GM19193 (cell line): ENCODE results near the gene MYCL.

ENCODE experiments used
- POLR2A ChIP-seq: IDR thresholded peaks from 4 replicates; pipeline ENCODE4 v1.6.1; 2011; ENCODE audit not compliant: insufficient read depth, insufficient read length; ENCODE audit errors: extremely low read depth

MYCL gene

DNA sequence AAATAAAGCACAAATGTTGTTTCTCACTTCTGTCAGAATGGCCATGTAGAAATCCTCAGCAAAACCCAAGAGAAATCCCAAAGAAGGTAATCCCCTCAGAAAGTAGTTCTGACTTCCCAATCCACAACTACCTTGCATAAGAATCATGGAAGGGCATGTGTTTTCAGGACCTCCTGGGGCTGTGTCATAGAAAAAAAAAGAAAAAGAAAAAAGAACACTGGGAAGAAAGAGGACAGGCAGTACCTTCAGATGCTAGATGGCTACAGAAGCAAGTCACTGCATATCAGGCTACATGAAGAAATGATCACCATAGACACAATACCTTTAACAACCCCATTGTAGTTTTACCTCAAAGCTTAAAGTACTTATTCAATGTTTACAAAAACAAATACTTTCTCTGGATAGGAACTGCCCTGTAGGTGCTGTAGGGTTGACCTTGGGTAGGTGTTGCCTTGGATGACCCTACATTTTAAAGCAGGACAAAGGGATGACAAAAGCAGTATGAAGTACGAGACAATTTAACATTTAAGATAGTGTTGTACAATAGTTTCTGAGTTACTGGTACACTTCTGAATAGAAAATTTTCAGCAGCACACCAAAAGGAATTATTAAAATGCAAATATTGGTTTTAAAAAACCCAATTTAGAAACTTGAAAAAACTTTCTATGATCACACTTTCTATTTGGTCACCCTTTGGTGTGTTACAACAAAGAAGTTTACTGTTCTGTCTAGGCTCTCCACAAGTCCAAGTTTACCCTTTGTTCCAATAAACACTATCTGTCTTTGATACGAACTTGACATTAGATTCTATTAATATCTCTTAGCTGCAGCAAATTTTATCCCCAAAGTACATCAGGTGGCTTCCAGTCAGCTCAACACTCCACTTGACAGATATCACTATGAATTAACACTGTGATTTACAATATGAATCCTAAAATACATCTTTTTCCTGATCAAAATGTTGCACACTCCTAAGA is 23.4 kb downstream of the MYCL start:
- no peak for TF ChIP-seq POLR2A

DNA sequence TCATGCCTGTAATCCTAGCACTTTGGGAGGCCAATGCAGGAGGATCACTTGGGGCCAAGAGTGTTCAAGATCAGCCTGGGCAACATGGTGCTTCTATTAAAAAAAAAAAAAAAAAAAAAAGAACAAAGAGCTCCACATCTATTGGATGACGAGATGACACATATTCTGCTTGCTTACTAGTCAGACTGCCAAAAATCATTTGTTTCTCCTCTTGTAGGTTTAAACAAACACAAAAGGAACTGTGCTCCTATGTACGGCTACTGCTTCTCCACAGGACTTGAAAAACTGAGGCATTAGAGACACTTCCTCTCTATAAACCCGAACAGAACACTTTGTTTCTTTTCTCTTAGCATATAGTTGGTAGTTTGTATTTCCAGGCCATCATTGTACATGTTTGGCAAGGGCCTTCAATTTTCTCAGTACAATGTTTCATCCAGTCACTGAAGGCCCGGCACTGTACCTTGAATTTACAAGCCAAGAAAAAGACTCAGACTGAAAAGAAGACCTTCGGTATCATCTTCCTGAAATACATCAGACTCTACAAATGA is 24.4 kb downstream of the MYCL start:
- no peak for TF ChIP-seq POLR2A

DNA sequence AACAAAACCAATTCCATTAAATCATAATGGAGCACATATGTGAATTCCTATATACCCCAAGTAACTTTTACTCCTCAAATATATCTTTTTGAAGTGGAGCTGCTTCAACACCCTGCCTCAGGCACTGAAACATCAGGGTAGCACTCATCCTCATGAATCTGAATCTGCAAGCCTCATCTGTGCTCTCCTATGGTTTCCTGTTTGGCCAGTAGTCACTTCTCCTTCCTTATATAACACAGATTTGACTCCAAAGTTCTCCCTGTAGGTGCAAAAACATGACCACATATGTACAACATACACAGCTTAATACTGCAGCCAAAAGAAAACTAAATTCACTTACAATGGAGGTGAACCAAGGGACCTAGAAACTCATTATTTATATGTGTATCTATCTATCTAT is 25.6 kb downstream of the MYCL start:
- TF ChIP-seq POLR2A: no peak

DNA sequence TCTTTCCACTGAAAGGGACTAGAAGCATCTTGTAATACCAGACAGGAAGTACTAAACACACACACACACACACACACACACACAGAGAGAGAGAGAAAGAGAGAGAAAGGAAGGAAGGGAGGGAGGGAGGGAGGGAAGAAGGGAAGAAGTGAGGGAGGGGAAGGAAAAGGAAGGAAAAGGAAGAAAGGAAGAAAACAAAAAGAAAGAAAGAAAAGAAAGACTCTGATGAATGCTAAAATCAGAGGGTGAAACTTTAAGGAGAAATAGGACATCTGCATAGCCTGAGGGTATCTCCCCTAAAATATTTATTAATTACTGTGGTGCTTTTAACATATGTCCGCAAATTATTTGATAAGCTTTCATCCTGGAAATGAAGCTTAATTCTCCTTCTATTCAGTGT is 29.0 kb downstream of the MYCL start:
- TF ChIP-seq POLR2A: no peak

DNA sequence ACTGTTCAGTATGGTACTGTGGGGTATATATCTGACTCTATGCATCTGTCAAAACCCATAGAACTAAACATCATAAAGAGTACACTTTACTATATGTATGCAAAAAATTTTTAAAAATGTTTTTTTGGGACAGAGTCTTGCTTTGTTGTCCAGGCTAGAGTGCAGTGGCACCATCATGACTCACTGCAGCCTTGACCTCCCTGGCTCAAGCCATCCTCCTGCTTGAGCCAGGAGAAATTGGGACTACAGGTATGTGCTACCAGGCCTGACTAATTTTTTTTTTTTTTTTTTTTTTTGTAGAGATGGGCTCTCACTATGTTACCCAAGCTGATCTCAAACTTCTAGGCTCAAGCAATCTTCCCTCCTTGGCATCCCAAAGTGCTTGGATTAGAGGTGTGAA is 29.9 kb downstream of the MYCL start:
- TF ChIP-seq POLR2A: no peak

DNA sequence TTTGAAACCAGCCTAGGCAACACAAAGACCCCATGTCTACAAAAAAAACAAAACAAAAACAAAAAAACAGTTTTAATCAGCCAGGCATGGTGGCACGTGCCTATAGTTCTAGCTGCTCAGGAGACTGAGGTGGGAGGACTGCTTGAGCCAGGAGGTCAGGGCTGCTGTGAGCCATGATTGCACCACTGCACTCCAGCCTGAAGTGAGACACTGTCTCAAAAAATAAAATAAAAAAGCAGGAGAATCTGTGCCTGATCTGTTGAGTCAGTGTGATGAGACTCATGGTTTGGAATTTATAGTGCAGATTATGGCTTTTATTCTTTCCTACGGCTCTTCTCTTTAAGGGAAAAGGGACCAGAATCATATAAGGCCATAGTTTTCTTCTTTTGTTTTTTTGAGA is 35.0 kb downstream of the MYCL start:
- no peak for TF ChIP-seq POLR2A

DNA sequence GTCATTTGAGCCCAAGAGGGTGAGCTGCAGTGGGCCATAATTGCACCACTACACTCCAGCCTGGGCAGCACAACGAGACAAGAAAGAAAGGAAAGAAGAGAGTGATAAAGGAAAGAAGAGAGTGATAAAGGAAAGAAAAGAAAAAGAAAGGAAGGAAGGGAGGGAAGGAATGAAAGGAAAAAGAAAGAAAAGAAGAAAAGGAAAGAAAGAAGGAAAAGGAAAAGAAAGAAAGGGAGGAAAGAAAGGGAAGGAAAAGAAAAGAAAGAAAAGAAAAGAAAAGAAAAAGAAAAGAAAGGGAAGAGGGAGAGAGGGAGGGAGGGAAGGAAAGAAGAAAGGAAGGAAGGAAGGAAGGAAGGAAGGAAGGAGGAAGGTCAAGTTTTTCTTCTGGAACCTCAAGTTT is 36.0 kb downstream of the MYCL start:
- TF ChIP-seq POLR2A: no peak

DNA sequence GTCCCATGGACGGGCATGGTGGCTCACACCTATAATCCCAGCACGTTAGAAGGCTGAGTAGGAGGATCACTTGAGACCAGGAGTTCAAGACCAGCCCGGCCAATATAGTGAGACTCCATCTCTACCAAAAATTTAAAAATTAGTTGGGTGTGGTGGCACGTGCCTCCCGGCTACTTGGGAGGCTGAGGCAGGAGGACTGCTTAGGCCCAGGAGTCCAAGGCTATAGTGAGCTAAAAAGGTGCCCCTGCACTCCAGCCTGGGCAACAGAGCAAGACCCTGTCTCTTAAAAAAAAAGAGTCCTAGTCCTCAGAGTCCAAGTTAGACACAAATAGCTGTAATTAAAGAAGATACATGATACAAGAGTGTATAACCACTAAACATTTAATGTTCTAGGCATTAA is 38.5 kb downstream of the MYCL start:
- TF ChIP-seq POLR2A: no peak

DNA sequence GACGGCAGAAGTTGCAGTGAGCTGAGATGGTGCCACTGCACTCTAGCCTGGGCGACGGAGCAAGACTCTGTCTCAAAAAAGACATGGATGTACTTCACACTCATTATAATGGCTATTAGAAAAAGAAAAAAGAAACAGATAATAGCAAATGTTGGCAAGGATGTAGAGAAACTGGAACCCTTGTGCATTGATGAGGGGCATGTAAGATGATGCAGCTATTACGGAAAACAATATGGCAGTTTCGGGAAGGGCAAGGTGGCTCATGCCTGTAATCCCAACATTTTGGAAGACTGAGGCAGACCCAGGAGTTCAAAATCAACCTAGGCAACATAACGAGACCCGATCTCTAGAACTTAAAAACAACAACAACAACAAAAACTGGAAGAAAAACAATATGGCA is 40.7 kb downstream of the MYCL start:
- no peak for TF ChIP-seq POLR2A

DNA sequence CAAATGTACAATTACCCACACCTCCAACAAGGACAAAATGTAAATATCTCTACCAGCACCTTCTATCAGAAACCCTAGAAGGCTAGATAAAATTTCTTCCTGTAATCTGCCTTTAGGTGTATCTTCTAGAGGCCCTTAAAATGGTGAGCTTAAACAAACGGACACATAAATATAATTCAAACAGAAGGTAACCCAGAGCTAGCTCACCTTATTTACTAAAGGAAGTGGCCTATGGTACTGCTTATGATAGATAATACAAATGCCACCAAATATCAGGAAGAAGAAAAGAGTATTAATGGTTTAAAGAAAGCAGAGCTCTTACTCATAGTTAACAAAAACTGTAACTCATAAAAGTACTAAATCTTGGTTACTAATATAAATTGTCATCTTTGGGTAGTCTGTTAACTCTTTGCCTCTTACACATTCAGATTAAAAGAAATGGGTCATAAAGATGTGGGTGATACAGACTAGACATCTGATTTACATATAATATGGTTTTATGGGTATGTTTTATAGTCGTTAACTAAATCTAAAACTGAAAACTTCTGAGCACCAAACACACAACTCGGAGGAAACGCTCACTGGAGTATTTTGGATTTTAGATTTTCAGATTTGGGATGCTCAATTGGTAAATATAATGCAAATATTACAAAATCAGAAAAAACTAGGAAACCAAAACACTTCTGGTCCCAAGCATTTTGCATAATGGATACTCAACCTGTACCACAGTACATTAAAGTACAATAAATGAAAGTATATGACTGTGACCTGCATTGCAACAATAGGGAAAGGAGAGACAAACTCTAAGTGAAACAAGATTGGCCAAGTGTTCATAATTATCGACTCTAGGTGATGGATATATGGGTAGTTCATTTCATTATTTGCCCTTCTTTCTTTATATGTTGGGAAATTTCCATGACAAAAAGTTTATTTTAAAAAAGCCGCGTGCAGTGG is 41.6 kb downstream of the MYCL start:
- no peak for TF ChIP-seq POLR2A

DNA sequence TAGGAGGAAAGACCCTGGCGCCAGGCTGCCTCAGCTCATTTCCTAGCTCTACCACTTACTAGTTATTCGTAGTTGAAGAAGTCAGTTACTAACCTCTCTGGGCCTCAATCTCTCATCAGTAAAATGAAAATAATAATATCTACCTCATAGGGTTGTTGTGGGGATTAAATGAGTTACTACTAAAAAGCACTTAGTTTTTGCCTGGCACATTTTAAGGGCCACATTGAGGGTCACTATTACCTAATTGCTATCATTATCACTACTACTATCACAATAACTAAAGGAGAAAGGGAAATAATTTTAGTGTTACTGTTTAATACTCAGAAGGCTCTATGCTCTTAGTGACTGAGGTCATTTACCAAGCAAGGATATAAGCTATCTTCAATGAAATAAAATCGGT is 43.4 kb downstream of the MYCL start:
- no peak for TF ChIP-seq POLR2A

DNA sequence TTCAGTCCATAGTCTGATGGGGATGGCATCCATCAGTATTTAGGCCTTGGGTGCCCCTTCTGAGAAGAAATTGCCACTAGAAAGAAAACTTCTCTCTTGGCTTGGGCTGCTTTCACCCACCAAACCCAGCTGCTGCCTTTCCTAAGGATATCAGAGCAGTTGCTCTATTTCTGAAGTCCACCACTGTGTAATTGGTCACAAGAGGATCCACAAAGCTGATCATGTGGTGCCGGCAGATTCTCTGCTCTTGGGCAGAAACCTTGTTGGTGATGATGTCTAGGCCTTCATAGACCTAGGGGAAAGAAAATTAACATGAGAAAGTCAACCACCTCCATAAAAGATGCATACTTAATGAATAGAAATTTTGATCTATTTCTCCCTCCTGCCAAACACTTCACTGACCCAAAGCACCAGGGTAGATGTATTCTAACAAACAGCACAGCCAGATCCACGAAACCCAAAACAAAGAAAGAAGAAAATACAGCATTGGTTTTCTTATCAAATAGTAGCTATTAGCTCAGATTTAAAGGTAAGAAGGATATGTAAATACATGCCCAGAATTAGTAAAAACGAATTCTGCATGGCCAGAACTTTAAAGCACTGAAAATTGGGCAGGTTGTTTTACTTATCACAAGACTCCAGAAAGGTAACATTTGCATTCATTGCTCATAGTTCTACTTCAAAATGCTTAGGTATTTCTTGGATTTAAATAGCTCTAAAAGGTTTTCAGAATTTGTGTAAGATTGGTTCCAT is 44.4 kb downstream of the MYCL start:
- no peak for TF ChIP-seq POLR2A

DNA sequence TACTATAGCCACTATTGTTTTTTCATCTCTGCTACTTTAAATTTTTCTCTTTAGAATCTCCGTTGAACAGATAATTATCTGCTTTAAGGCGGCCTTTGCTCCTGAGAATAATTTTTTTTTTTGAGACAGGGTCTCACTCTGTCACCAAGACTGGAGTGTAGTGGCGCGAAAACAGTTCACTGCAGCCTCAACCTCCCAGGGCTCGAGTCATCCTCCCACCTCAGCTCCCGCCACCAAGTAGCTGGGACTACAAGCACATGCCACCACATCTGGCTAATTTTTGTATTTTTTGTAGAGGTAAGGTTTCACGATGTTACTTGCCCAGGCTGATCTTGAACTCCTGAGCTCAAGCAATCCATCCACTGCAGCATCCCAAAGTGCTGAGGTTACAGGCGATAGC is 47.0 kb downstream of the MYCL start:
- TF ChIP-seq POLR2A: no peak

DNA sequence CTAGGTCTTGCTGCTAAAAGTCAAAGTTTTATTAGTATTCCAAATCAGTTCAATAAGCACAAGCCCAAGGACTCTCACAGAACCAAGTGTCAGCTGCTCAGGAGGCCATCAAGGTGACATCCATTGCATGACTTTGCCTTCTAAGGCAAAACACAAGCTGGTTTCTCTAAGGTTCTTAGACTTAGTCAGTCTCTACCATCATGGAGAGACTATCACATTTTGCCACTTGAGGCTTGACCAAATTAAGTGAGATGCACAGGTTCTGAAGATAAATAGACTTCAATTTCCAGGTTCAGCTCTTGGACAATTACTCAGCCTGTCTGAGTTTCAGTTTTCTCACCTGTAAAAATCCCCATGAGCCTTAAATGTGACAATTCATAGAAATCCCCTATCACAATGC is 47.4 kb downstream of the MYCL start:
- no peak for TF ChIP-seq POLR2A
